Cerebellar cortex (tissue), 1 donor: ENCODE data around the gene MYL12A.
A peak's percentile ranks its signal among the peaks of the same experiment; 100 is the strongest.

Experiments used
- DNase-seq: peaks from one replicate; pipeline ENCODE4 v3.0.0-alpha.2; 2015; ENCODE audit warnings: low spot score

The MYL12A gene

GRCh38 chr18:3225588-3225987 is 22.0 kb upstream of the MYL12A start:
- no peak for DNase-seq

- DNase-seq = no peak
Observed at GRCh38 chr18:3226048-3226447, 21.6 kb upstream of the MYL12A start.

- DNase-seq = no peak
Observed at GRCh38 chr18:3230401-3231334, 16.9 kb upstream of the MYL12A start.

- no peak for DNase-seq
Observed at GRCh38 chr18:3233004-3233403, 14.6 kb upstream of the MYL12A start.

GRCh38 chr18:3233433-3234168 is 14.0 kb upstream of the MYL12A start:
- DNase-seq = no peak

- DNase-seq = no peak
Observed at GRCh38 chr18:3234457-3234856, 13.1 kb upstream of the MYL12A start.

GRCh38 chr18:3235846-3236245 is 11.8 kb upstream of the MYL12A start:
- no peak for DNase-seq

GRCh38 chr18:3236470-3236869 is 11.1 kb upstream of the MYL12A start:
- no peak for DNase-seq

- no peak for DNase-seq
Observed at GRCh38 chr18:3238742-3239141, 8.9 kb upstream of the MYL12A start.

- no peak for DNase-seq
Observed at GRCh38 chr18:3245185-3245564, 2.4 kb upstream of the MYL12A start.

GRCh38 chr18:3245853-3246634 is 1.6 kb upstream of the MYL12A start:
- peak; percentile 90 for DNase-seq

GRCh38 chr18:3246635-3247239 is 864 bp upstream of the MYL12A start:
- no peak for DNase-seq

- DNase-seq = no peak
Observed at GRCh38 chr18:3248062-3248657, 559 bp downstream of the MYL12A start.

- no peak for DNase-seq
Observed at GRCh38 chr18:3248658-3249359, 1.2 kb downstream of the MYL12A start.

GRCh38 chr18:3250237-3251107 is 2.9 kb downstream of the MYL12A start:
- no peak for DNase-seq

GRCh38 chr18:3251249-3251962 is 3.8 kb downstream of the MYL12A start:
- no peak for DNase-seq

GRCh38 chr18:3251963-3252277 is 4.3 kb downstream of the MYL12A start:
- DNase-seq = no peak

- no peak for DNase-seq
Observed at GRCh38 chr18:3252843-3253242, 5.2 kb downstream of the MYL12A start.

GRCh38 chr18:3254725-3255124 is 7.1 kb downstream of the MYL12A start:
- no peak for DNase-seq
